HCT116 (cell line): ENCODE data around the gene MYO3B. TPM values are rescaled to one million over a fixed set of nuclear protein-coding genes. Genes with fewer than 3 reads are reported as not detected.

Source experiments
- ATAC-seq: fragments of 200-7000 bp; cut with Tn5 transposase; 2 replicates; pipeline ENCODE4 v1.9.1; 2020; ENCODE audit warnings: mild to moderate bottlenecking, moderate library complexity
- BruUV-seq: library from RNA; stranded (reverse); fragments of 400-500 nt; replicated peaks from 2 replicates; lab custom pipeline; 2021; lab: Mats Ljungman, UMichigan
- CTCF ChIA-PET: fragments of 300-600 bp; sonication (Branson Sonifier 250); formaldehyde crosslinking; loops from one replicate; lab custom pipeline; 2021; ENCODE audit warnings: antibody characterized with exemption; lab: Charles Lee
- POLR2A ChIA-PET: fragments of 300-600, 350-600 bp; sonication (Branson Sonifier 250); formaldehyde crosslinking; loops from one replicate; lab custom pipeline; 2021; ENCODE audit warnings: antibody characterized with exemption; lab: Charles Lee
- RAD21 ChIA-PET, 2 experiments: fragments of 300-600 bp; sonication (Branson Sonifier 250); formaldehyde crosslinking; loops; one replicate each; lab custom pipeline; 2023; ENCODE audit warnings: low total read pairs in 2 of 2; ENCODE audit not compliant: uncharacterized antibody in 2 of 2, unreplicated experiment in 2 of 2, low non-redundant PET in 1 of 2; lab: Charles Lee
- DNase-seq: peaks from one replicate; pipeline ENCODE4 v3.0.0-alpha.2; 2010; ENCODE audit warnings: low read depth, low spot score
- H2AFZ ChIP-seq: fragments of 200-600 bp; shearing (Covaris generic), sonication (generic); 2 replicates; pipeline ENCODE4 v1.6.1; 2017; ENCODE audit warnings: low read depth, mixed run types, mixed read lengths, antibody characterized with exemption, low read length; ENCODE audit not compliant: poor library complexity, severe bottlenecking
- H3K27ac ChIP-seq: 2 replicates; pipeline ENCODE4 v1.5.1; 2012; ENCODE audit warnings: low read depth, low read length
- H3K27me3 ChIP-seq: fragments of 200-600 bp; sonication (generic); 2 replicates; pipeline ENCODE4 v1.6.1; 2016; ENCODE audit warnings: mixed run types, low read length, mixed read lengths; ENCODE audit not compliant: insufficient read depth
- H3K36me3 ChIP-seq, 2 experiments: fragments of 200-500 bp in 1 of 2; fragments of 200-600 bp in 1 of 2; sonication (Bioruptor generic) in 1 of 2; sonication (generic) in 1 of 2; 2 replicates each; pipeline versions ENCODE4 v1.5.1 to v1.6.1; 2014 to 2016; ENCODE audit warnings: low read length in 2 of 2, inconsistent platforms in 1 of 2, mixed read lengths in 1 of 2, mixed run types in 1 of 2; ENCODE audit not compliant: insufficient read depth in 2 of 2, control insufficient read depth in 1 of 2
- H3K4me1 ChIP-seq, 2 experiments: fragments of 200-600 bp in 1 of 2; sonication (generic) in 1 of 2; 2 replicates each; pipeline versions ENCODE4 v1.5.1 to v1.6.1; 2012 to 2017; ENCODE audit warnings: low read length in 2 of 2, inconsistent platforms in 1 of 2, mild to moderate bottlenecking in 1 of 2, mixed read lengths in 1 of 2, mixed run types in 1 of 2, moderate library complexity in 1 of 2; ENCODE audit not compliant: insufficient read depth in 2 of 2, control insufficient read depth in 1 of 2
- H3K4me2 ChIP-seq: fragments of 200-600 bp; sonication (generic); 2 replicates; pipeline ENCODE4 v1.6.1; 2017; ENCODE audit warnings: mixed run types, low read length, mixed read lengths
- H3K4me3 ChIP-seq, 2 experiments: fragments of 200-600 bp in 1 of 2; sonication (generic) in 1 of 2; replicated peaks in 1 of 2; 2 replicates each; pipeline ENCODE4 v1.5.1; 2011 to 2016; ENCODE audit warnings: low read length in 2 of 2, control low read depth in 1 of 2, low read depth in 1 of 2, mild to moderate bottlenecking in 1 of 2, mixed read lengths in 1 of 2, mixed run types in 1 of 2
- H3K79me2 ChIP-seq: fragments of 200-600 bp; sonication (generic); 2 replicates; pipeline ENCODE4 v1.6.1; 2017; ENCODE audit warnings: mild to moderate bottlenecking, mixed run types, low read length, moderate library complexity, mixed read lengths; ENCODE audit not compliant: insufficient read depth
- H3K9ac ChIP-seq: fragments of 200-600 bp; sonication (generic); 2 replicates; pipeline ENCODE4 v1.6.1; 2016; ENCODE audit warnings: low read length, mixed read lengths
- H3K9me2 ChIP-seq: fragments of 200-600 bp; sonication (generic), shearing (Covaris generic); 2 replicates; pipeline ENCODE4 v1.6.1; 2017; ENCODE audit warnings: mixed run types, mild to moderate bottlenecking, moderate library complexity; ENCODE audit not compliant: insufficient read depth
- H3K9me3 ChIP-seq, 2 experiments: fragments of 200-500 bp in 1 of 2; fragments of 200-600 bp in 1 of 2; sonication (Bioruptor generic) in 1 of 2; sonication (generic) in 1 of 2; 2 replicates each; pipeline ENCODE4 v1.6.1; 2014 to 2017; ENCODE audit warnings: low read length in 2 of 2, mixed read lengths in 2 of 2, inconsistent platforms in 1 of 2, low read depth in 1 of 2, mild to moderate bottlenecking in 1 of 2, mixed run types in 1 of 2, moderate library complexity in 1 of 2; ENCODE audit not compliant: control insufficient read depth in 1 of 2, insufficient read depth in 1 of 2
- H4K20me1 ChIP-seq: fragments of 200-600 bp; sonication (generic), shearing (Covaris generic); 2 replicates; pipeline ENCODE4 v1.6.1; 2017; ENCODE audit warnings: mixed run types, mild to moderate bottlenecking, moderate library complexity; ENCODE audit not compliant: insufficient read depth
- ATF3 ChIP-seq: IDR thresholded peaks from 2 replicates; pipeline ENCODE4 v1.6.1; 2012
- CTCF ChIP-seq, 3 experiments: fragments of 200-600 bp in 1 of 3; sonication (generic) in 1 of 3; IDR thresholded peaks in 2 of 3; conservative IDR thresholded peaks in 1 of 3; 2 replicates each; pipeline ENCODE4 v1.5.1; 2012 to 2017; ENCODE audit warnings: low read depth in 2 of 3, low read length in 2 of 3, antibody characterized with exemption in 1 of 3, borderline replicate concordance in 1 of 3, control low read depth in 1 of 3, mild to moderate bottlenecking in 1 of 3, mixed read lengths in 1 of 3, mixed run types in 1 of 3, moderate library complexity in 1 of 3; ENCODE audit not compliant: insufficient read depth in 1 of 3
- EGR1 ChIP-seq: IDR thresholded peaks from 2 replicates; pipeline ENCODE4 v1.6.1; 2012; ENCODE audit warnings: low read depth
- ELF1 ChIP-seq: IDR thresholded peaks from 2 replicates; pipeline ENCODE4 v1.6.1; 2012; ENCODE audit warnings: low read depth, borderline replicate concordance
- EZH2phosphoT487 ChIP-seq: fragments of 200-600 bp; IDR thresholded peaks from 2 replicates; pipeline ENCODE4 v1.6.1; 2018; ENCODE audit warnings: antibody characterized with exemption, borderline replicate concordance
- FOSL1 ChIP-seq: IDR thresholded peaks from 2 replicates; pipeline ENCODE4 v1.6.1; 2012; ENCODE audit warnings: low read depth
- MAX ChIP-seq: IDR thresholded peaks from 2 replicates; pipeline ENCODE4 v1.6.1; 2012
- POLR2AphosphoS5 ChIP-seq: IDR thresholded peaks from 2 replicates; pipeline ENCODE4 v1.6.1; 2011; ENCODE audit warnings: mild to moderate bottlenecking, low read depth, low read length, moderate library complexity
- RAD21 ChIP-seq: IDR thresholded peaks from 2 replicates; pipeline ENCODE4 v1.6.1; 2012; ENCODE audit warnings: low read depth, mild to moderate bottlenecking
- SIN3A ChIP-seq: IDR thresholded peaks from 2 replicates; pipeline ENCODE4 v1.6.1; 2012; ENCODE audit warnings: low read depth
- SP1 ChIP-seq: IDR thresholded peaks from 2 replicates; pipeline ENCODE4 v1.6.1; 2012; ENCODE audit warnings: low read depth
- SRF ChIP-seq: IDR thresholded peaks from 2 replicates; pipeline ENCODE4 v1.6.1; 2012; ENCODE audit warnings: low read depth
- TCF7L2 ChIP-seq: IDR thresholded peaks from 2 replicates; pipeline ENCODE4 v1.7.0; 2011; ENCODE audit warnings: borderline replicate concordance, inconsistent platforms; ENCODE audit not compliant: insufficient read depth, insufficient read length; ENCODE audit errors: extremely low read depth
- ZBTB33 ChIP-seq: IDR thresholded peaks from 2 replicates; pipeline ENCODE4 v1.6.1; 2011; ENCODE audit warnings: mild to moderate bottlenecking, low read length, moderate library complexity; ENCODE audit not compliant: insufficient replicate concordance; ENCODE audit errors: extremely low read depth
- ZNF274 ChIP-seq: fragments of 200-500 bp; sonication (Bioruptor generic); IDR thresholded peaks from 2 replicates; pipeline ENCODE4 v1.6.1; 2014; ENCODE audit warnings: mild to moderate bottlenecking, low read depth, low read length, inconsistent platforms
- intact Hi-C: fragments of 100-400 bp; cut with micrococcal nuclease; formaldehyde crosslinking; loops from 2 replicates; pipeline ENCODE4 v1.10.0; 2022
- total RNA-seq: library from RNA; stranded (reverse); gene quantifications from one replicate; pipeline ENCODE4 v1.2.1, GENCODE V29; 2021; ENCODE audit not compliant: unreplicated experiment

The MYO3B gene
- total RNA-seq, 1 experiment from 2014 or later, result not detected

GRCh38 chr2:170207901-170208300 lies 30.0 kb downstream of the MYO3B start:
- H3K9me3 ChIP-seq, result no peaks in the 10 kb centered on the region
- no peak for TF ChIP-seq ATF3
- no peak for TF ChIP-seq EGR1
- TF ChIP-seq ELF1, result no peak
- TF ChIP-seq RAD21, result no peak
- H3K4me3 ChIP-seq, result no peak overlapping the region
- H3K27me3 ChIP-seq, result no peaks in the 10 kb centered on the region
- H3K27ac ChIP-seq, result no peak overlapping the region
- intact Hi-C loops, result no loop called here
- no peaks in the 10 kb centered on the region for H4K20me1 ChIP-seq
- ChIA-PET CTCF (no interaction called here), RAD21 (no interaction called here), POLR2A (no interaction called here)
- DNase-seq (no peak), ATAC-seq (no peak)
- no peaks in the 10 kb centered on the region for H3K36me3 ChIP-seq
- H3K79me2 ChIP-seq, result no peaks in the 10 kb centered on the region
- H2AFZ ChIP-seq, result no peak overlapping the region
- no peak overlapping the region for H3K4me2 ChIP-seq
- H3K4me1 ChIP-seq, result no peaks in the 10 kb centered on the region
- H3K9ac ChIP-seq, result no peak overlapping the region
- BruUV-seq, result no TSS peak
- no peaks in the 10 kb centered on the region for H3K9me2 ChIP-seq

GRCh38 chr2:170208967-170209366 lies 31.0 kb downstream of the MYO3B start:
- Histone ChIP-seq H2AFZ (no peak overlapping the region), H3K9ac (no peak overlapping the region), H3K36me3 (no peaks in the 10 kb centered on the region), H4K20me1 (no peaks in the 10 kb centered on the region), H3K9me3 (no peaks in the 10 kb centered on the region), H3K79me2 (no peaks in the 10 kb centered on the region), H3K4me3 (no peak overlapping the region), H3K4me2 (no peak overlapping the region), H3K4me1 (no peaks in the 10 kb centered on the region), H3K27me3 (no peaks in the 10 kb centered on the region), H3K27ac (no peak overlapping the region), H3K9me2 (no peaks in the 10 kb centered on the region)
- POLR2A ChIA-PET, result no interaction called here
- TF ChIP-seq FOSL1 (no peak), TCF7L2 (no peak), SRF (no peak), CTCF (IDR thresholded peaks at IDR 0.05 in 2 of 3, conservative IDR thresholded peaks at IDR 0.05 in 1 of 3; ENCODE audit: borderline replicate concordance in 1 of 3, insufficient read depth in 1 of 3, low read depth in 2 of 3, low read length in 2 of 3) (no peak), ZBTB33 (no peak), ELF1 (no peak), MAX (no peak), EZH2phosphoT487 (no peak), EGR1 (no peak), SP1 (no peak), ZNF274 (no peak), POLR2AphosphoS5 (no peak), SIN3A (no peak)
- intact Hi-C loops, result no loop called here
- ATAC-seq, result no peak
- DNase-seq, result no peak
- no TSS peak for BruUV-seq
- CTCF ChIA-PET, result no interaction called here
- RAD21 ChIA-PET, result no interaction called here
